ENCODE measurements around the gene PCBD1.

GRCh38 chr10:70909326-70909935 lies 21.1 kb upstream of the PCBD1 start:
- TF ChIP-seq EZH2phosphoT487 (IDR thresholded peaks at IDR 0.05; ENCODE audit: low read length) (no peak), CTCF (IDR thresholded peaks at IDR 0.05; ENCODE audit: low read length) (no peak)

All from MM.1S (cell line).